ENCODE measurements around the gene TCEAL8. TPM values are rescaled to one million over a fixed set of nuclear protein-coding genes. Genes with fewer than 3 reads are reported as not detected.
"Not testable (repeated sequence)": the region's sequence is repeated elsewhere in the genome, so short reads cannot be mapped to it uniquely, and the experiment has no call there.

Gene TCEAL8, protein sequence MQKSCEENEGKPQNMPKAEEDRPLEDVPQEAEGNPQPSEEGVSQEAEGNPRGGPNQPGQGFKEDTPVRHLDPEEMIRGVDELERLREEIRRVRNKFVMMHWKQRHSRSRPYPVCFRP
- 50.0 TPM for total RNA-seq

DNA sequence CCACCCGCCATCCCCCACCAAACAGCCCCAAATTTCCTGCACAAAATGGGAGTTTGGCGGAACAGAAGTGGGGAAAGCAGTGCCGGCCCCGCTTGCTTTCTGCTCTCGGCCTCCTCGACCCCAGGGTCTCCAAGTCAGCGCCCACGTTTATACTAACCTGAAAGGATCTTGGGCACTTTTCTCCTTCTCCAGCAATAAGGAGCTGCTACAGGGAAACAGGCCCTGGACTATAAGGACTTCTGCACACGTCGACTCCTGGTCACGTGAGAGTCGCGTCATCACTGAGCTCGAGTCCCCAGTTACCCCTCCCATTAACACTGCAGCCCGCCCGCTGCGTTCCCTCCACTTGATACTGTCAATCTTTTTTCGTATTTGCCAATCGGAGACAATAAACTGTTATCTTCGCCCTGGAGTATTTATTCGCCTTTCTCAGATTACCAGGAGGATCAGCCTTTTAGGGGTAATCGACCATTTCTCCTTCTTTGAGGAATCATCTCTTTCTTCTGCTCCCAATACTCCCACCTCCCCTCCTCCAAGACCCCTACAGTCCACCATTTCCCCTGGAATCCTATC is at the start of gene TCEAL8:
TCEAL8 (minus strand) TSS at position 235 of the 573 bp plus-strand sequence. CDS start 1,176 bp downstream, outside the sequence.
- ATAC-seq (peak; percentile 98), DNase-seq (ENCODE audit: low spot score) (peak; percentile 89)
- intact Hi-C loops (cut with DNase I) = no loop called here

DNA sequence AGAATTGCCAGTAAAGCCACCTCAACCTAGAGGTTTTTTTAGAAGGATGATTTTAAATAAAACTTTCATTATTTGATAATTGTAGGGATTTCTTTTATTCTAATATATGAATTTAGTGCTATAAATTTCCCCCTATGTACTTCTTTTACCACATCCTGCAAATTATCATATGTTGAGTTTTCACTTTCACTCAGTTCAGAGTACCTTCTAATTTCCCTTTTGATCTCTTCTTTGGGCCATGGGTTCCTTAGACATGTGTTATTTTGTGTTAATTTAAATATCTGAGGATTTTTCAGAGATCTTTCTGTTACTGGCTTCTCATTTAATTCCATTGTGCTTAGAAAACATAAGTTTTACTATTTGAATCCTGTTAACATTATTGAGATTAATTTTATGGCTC is 49.8 kb upstream of the TCEAL8 start:
- no peak for DNase-seq (ENCODE audit: low spot score)
- ATAC-seq = no peak
- intact Hi-C loops (cut with DNase I) = no loop called here

DNA sequence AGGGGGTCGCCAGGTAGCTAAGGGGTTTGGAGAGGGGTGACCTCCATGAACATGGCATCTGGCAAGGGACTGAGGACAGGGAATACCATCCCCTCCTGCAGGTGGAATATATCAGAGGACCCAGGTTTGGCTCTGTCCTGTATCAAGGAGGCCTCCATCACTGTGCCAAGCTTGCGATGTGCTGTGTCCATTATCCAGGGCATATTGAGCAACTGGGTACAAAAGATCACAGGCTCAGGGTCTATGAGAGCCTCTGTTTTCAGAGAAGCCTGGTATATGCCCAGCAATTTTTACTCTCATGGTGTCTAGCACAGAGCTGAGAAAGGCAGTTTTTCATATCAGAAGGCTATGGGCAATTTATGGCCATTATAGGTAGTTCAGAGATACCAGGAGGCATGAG is 38.2 kb upstream of the TCEAL8 start:
- intact Hi-C loops (cut with DNase I) = no loop called here
- ATAC-seq (no peak), DNase-seq (ENCODE audit: low spot score) (no peak)

DNA sequence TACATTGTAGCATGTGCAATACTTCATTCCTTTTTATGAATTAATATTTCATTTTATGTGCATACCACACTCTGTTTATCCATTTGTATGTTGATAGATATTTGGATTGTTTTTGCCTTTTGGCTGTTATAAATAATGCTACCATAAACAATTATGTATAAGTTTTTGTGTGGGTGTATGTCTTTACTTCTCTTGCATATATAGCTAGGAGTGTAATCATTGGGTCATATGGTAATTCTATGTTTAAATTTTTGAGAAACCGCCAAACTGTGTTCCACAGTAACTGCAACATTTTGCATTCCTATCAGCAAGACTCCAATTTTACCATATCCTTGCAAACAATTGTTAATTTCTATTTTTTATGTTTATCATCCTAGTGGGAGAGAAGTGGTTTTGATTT is 24.7 kb upstream of the TCEAL8 start:
- intact Hi-C loops (cut with DNase I) = no loop called here
- DNase-seq (ENCODE audit: low spot score) (no peak), ATAC-seq (no peak)

DNA sequence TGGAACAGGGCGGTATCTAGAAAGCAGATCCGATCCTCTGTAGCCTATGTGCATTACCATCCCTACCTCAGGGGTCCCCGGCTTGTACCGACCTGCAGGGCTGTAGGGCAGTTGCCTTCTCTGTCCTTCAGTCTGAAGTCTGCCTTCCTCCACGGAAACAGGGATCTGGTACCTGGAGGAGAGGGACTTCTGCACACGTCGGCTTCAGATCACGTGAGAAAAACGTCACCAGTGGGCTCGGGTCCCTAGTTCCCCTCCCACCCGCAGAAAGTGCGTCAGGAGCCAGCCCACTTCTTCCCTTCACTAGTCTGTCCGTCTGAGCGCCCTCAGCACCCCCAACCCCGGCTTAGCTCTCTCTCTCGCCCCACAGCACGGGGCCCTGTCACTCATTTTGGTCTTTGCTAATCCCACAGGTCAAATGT is 21.6 kb upstream of the TCEAL8 start, which contains the start of gene TCEAL5:
TCEAL5 (minus strand) TSS at position 170 of the 422 bp plus-strand sequence. CDS start 2,187 bp downstream, outside the sequence.
- ATAC-seq (peak; percentile 68), DNase-seq (ENCODE audit: low spot score) (no peak)
- intact Hi-C loops (cut with DNase I) = no loop called here

DNA sequence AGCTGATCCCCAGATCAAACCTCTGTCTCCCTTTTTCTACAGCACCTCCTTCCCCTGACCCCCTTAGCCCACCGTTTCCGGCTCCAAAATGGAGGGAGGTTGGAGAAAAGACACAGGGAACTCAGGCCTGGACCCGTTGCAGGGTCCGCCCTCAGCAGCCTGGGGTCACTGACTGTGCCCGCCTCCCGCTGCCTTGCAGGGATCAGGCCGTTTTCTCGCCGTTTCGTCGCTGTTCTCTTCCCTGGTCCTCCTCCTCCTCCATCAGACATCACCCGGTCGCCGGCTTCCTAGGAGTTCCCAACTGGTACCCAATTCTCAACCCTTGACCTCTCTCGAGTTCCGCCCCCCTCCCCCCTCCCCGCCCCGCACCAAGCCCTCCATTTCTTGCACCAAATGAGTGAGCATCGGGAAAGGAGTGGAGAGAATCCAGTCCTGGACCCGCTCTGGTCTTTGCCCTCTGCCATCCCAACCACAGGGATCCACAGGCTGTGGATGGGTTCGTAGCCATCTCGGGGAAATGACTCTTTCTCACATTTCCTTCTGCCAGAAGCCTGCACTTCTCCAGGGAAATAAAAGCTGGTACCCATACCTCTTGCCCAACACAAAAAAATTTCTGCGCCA is 21.1 kb upstream of the TCEAL8 start:
- peak; percentile 58 for ATAC-seq
- no peak for DNase-seq (ENCODE audit: low spot score)
- intact Hi-C loops (cut with DNase I) = no loop called here

DNA sequence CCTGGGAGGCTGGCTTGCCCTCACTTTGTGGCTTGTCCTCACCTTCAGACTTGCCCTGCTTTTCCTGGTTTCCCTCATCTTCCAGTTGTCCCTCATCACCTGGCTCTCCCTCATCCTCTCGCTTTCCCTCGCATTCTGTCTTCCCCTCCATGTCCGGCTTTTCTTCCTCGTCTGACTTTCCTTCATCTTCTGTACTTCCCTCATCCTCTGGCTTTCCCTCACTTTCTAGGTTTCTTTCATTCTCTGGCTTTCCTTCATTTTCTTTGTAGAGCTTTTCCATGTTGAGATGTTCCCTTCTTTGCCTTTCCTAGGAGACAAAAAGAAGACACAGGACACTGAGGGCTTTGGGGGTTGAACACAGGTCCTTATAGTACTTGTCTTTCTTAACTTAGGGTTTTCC is 19.3 kb upstream of the TCEAL8 start:
- no peak for DNase-seq (ENCODE audit: low spot score)
- intact Hi-C loops (cut with DNase I) = no loop called here
- no peak for ATAC-seq

DNA sequence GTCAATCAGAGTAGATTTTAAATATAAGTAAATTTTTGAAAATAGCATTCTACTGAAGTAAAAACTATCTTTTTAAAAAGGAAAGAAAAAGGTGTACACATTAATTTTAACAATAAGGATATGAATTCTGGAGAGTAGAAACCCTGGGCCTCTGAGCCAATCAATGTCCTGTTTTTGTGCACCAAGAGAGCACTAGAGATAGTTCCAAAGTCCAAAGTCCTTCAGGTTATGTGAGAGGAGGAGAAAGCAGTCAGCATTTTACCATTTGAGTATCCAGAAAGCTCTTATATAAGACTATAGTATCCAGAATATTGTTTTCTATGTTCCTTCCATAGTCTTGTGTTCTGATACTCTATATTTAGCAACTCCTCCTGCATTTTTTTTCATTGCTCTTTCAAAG is 3.3 kb upstream of the TCEAL8 start:
- ATAC-seq = no peak
- no peak for DNase-seq (ENCODE audit: low spot score)
- intact Hi-C loops (cut with DNase I) = no loop called here

DNA sequence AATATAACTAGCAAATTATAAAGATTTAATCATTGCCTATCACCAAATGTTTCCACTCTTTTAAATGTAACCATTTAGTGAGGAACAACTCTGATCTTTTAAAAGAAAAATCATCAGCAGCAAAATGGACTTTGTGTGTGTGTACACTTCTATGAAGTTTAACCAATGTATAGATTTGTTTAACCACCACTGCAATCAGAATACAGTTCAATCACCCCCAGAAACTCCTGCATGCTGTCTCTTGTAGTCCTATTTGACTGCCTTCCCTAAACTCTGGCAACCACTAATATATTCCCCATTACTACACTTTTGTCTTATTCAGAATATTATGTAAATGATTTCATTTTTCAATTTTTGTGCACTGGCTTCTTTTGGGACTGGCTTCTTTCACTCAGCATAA is 1.7 kb upstream of the TCEAL8 start:
- DNase-seq (ENCODE audit: low spot score) (no peak), ATAC-seq (no peak)
- intact Hi-C loops (cut with DNase I) = no loop called here

DNA sequence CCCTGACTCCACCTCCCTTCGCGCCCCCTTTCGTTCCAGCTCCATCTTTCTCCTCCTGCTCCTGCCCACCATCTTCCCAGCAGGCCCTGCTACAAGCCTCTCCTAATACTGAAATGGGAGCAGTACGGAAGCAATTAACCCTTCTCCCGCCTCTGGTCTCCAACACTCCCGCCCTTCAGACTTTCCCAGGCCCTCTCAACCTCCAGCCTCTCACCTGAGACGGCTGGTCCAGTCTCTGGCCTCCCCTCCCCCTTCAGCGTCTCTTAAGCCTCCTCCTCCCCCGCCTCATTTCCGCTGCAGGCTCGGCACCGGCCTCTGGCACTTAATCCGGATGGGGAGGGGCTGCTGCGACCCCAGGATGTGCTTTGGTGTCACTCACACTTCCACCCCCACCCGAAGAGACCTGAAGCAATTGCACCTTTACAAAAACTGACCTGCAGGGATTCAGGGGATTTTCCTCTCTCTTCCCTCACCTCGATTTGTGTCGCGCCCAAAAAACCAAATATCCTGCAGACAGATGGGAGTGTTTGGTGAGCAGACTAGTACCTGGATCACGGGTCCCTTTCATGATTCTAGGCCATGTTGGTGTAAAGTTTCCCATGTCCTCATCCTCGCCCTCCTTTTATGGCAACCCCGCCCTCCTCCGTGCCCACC is 657 bp downstream of the TCEAL8 start:
- ATAC-seq (peak; percentile 80), DNase-seq (ENCODE audit: low spot score) (peak; percentile 71)
- intact Hi-C loops (cut with DNase I) = no loop called here

DNA sequence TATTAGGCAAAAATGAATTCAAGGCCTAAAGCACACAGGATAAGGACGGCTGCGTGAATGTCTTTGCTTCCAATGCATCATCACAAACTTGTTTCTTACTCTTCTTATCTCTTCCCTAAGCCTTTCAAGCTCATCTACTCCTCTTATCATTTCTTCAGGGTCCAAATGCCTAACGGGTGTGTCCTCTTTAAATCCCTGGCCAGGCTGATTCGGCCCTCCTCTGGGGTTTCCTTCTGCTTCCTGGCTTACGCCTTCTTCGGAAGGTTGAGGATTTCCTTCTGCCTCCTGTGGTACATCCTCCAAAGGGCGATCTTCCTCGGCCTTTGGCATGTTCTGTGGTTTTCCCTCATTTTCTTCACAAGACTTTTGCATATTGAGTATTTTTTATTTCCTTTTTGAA is 1.3 kb downstream of the TCEAL8 start:
- ATAC-seq = peak; percentile 25
- intact Hi-C loops (cut with DNase I) = no loop called here

DNA sequence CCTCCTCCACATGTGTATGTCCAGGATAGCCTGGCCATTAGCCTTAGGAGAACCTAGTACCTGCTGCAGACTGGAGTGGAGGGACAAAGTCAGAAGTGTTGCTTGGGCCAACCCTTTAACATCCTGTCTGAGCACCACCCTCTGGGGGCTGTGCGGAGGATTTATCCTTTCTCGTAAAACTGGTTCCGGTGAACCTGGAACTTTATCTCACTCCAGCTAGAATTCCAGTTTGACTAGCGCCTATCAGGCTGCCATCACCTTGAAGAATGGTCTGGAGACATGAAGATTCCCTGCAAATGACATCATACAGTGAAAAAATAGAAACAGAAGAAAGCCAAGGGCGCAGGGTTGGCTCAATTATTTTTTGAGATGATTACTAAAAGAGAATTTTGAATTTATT is 4.0 kb downstream of the TCEAL8 start:
- ATAC-seq (no peak), DNase-seq (ENCODE audit: low spot score) (no peak)
- intact Hi-C loops (cut with DNase I) = no loop called here

More for the DNA sequence above, 1.3 kb downstream of the TCEAL8 start:
- no peak for DNase-seq (ENCODE audit: low spot score)

DNA sequence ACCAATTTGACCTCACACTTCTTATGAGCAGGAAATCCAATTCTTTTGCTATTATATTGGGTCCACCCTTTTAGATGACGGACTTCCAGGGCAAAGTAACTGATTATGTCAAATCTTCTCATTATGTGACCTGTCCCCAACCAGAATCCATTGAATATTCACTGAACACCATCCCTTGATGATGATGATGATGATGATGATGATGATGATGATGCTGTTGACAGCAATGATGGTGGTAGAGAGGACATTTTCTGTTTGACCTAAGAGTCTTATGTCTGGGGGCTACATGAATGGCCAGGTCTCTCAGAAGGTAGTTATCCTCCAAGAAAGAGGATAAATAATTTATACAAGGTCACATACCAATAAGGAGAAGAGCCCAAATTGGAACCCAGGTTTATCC is 5.2 kb downstream of the TCEAL8 start:
- no peak for ATAC-seq
- intact Hi-C loops (cut with DNase I) = no loop called here
- no peak for DNase-seq (ENCODE audit: low spot score)

DNA sequence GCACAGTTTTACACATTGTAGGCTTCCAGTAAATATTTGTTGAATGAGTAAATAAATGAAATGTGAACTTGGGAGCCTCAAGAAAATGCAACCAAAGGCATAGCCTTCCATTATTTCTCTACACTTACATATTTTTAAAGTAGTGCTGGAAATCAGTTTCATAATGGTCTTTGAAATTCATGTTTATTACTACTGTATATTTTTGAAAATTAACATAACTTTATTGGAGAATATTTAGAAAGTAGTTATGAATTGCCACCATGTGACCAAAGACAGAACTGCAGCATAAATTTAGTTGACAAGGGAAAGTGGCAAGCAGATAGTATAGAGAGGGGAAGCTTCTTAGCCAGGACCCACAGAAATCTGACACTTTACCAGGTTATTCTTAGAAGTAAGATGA is 6.4 kb downstream of the TCEAL8 start:
- no peak for ATAC-seq
- intact Hi-C loops (cut with DNase I) = no loop called here
- DNase-seq (ENCODE audit: low spot score) = no peak

DNA sequence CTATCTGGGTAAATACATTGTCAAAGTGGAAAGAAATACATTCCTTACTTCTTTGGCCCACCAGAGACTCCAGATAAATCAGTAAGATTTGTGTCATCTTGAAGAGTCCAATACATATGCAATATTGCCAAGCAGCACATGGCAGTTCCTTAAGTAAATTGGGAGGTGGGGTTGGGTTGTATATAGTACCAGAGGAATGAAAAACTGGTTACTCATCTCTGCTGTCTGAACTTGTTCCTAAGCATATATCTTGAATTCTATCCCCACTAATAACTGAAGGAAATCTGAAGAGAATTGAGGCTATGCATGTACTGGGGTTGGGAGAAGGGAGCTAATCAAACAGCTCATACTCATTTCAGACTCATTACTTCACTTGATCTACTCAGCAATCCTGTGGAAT is 14.8 kb downstream of the TCEAL8 start:
- intact Hi-C loops (cut with DNase I) = no loop called here
- ATAC-seq (no peak), DNase-seq (ENCODE audit: low spot score) (no peak)

DNA sequence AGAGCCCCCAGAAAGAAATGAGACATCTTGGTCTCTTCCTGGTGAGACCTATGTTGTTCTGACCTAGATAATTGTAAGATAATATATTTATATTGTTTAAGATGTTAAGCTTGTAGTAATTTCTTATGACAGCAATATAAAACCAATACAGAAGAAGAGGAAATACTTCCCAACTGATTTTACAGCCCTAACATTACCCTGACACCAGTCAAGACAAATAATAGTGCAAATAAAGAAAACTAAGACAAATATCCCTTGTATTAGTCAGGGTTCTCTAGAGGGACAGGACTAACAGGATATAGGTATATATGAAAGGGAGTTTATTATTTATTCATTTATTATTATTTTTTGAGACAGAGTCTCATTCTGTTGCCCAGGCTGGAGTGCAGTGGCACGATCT is 18.7 kb downstream of the TCEAL8 start:
- ATAC-seq (no peak), DNase-seq (ENCODE audit: low spot score) (no peak)
- intact Hi-C loops (cut with DNase I) = no loop called here

DNA sequence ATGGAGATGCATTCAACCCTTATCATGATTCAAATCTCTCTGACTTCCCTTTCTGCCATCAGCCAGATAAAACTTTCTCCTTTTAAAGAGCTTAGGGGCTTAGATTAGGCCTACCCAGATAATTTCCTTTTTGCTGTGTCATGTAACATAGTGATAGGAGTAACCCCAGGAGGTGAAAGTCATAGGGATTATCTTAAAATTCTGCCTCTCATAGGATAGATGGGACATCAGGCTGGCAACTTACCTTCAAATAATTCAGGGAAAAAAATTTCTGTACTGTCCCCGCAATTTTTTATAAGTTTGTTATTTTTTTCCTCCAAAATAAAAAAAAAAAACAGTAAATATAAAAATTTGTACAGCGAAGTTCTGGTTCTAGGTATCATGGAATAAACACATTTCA is 19.3 kb downstream of the TCEAL8 start:
- intact Hi-C loops (cut with DNase I); ATAC-seq; DNase-seq (ENCODE audit: low spot score): not testable (repeated sequence)

DNA sequence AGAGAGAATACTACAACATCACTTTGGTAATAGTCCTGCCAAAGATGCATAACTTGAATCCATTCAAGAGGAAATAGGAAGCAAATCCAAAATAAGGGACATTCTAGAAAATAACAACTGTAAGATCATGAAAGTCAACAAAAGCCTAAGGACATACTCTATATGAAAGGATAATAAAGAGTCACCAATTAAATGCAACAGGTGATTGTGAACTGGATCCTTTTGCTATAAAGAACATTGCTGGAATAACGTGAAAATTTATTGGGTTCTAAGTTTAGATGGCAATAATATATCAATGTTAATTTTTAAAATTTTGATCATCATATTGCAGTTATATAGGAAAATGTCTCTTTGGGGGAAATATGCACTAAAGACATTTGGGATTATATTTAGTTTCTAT is 20.1 kb downstream of the TCEAL8 start:
- intact Hi-C loops (cut with DNase I) = no loop called here
- DNase-seq (ENCODE audit: low spot score) = no peak
- ATAC-seq = no peak

DNA sequence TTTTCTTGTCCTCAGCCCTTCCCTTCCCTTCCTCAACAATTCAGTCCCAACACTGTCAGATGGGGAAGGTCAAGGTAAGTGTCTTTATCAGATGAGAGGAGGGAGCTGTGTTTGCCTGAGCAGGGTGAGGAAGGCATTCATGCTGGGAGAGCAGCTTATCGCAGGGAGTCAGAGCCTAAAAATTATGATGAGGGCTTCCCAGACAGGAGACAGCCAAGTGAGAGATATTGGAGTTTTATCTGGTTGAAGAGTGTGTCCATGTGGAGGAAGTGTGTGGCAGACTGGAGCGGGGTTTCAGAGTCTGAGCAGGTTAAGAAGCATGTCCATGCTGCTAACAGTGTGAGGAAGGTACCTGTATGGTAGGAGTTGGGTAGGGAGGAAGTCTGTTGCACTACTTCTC is 21.7 kb downstream of the TCEAL8 start:
- ATAC-seq (no peak), DNase-seq (ENCODE audit: low spot score) (no peak)
- intact Hi-C loops (cut with DNase I) = no loop called here

DNA sequence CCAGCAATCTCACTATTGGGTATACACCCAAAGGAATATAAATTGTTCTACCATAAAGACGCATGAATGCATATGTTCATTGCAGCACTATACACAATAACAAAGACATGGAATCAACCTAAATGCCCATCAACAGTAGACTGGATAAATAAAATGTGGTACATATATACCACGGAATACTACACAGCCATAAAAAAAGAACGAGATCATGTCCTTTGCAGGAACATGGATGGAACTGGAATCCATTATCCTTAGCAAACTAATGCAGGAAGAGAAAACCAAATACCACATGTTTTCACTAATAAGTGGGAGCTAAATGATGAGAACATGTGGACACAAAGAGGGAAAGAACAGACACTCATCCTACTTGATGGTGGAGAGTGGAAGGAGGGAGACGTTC is 29.0 kb downstream of the TCEAL8 start:
- intact Hi-C loops (cut with DNase I); ATAC-seq; DNase-seq (ENCODE audit: low spot score): not testable (repeated sequence)

All from sciatic nerve (tissue), 2 donors.